K562 (cell line): ENCODE data around the gene NTM. TPM values are rescaled to one million over a fixed set of nuclear protein-coding genes. Genes with fewer than 3 reads are reported as not detected.

ENCODE experiments used
- ATAC-seq: fragments of 200-7000 bp; cut with Tn5 transposase; 3 replicates; pipeline ENCODE4 v1.9.1; 2020; ENCODE audit warnings: moderate library complexity
- BruUV-seq: library from RNA; stranded (reverse); fragments of 400-500 nt; replicated peaks from 2 replicates; lab custom pipeline; 2021; lab: Mats Ljungman, UMichigan
- CTCF ChIA-PET: fragments of 300-600 bp; formaldehyde crosslinking; extraction: SDS; loops from one replicate; lab custom pipeline; 2021; ENCODE audit warnings: low intra/inter-chr PET ratio; lab: Yijun Ruan, JAX
- POLR2A ChIA-PET: fragments of 300-600, 350-650 bp; sonication (Branson Sonifier 250); formaldehyde crosslinking; extraction: SDS; loops from one replicate; lab custom pipeline; 2021; ENCODE audit warnings: antibody characterized with exemption, inconsistent platforms; lab: Yijun Ruan, JAX
- DNase-seq, 4 experiments: peaks; one replicate each; pipeline versions ENCODE4 v3.0.0 to v3.0.0-alpha.2; 2011 to 2018; ENCODE audit warnings: low spot score in 3 of 4, mixed read lengths in 3 of 4; ENCODE audit errors: extremely low read depth in 1 of 4
- FAIRE-seq: peaks from 2 replicates; lab custom pipeline; 2011; peaks lifted over from hg19 to GRCh38; lab: Jason Lieb, UNC
- H2AFZ ChIP-seq: 2 replicates; pipeline ENCODE4 v1.6.0; 2011; ENCODE audit warnings: low read depth, low read length, control low read depth, inconsistent platforms
- H3K27ac ChIP-seq: fragments of 200-600 bp; 3 replicates; pipeline ENCODE4 v1.8.0; 2011; ENCODE audit warnings: low read depth, mild to moderate bottlenecking, control low read depth, inconsistent platforms, low read length, moderate library complexity, mixed read lengths; ENCODE audit errors: extremely low read depth
- H3K27me3 ChIP-seq, 2 experiments: fragments of 300-600 bp in 1 of 2; 2 replicates in 1 of 2; 3 replicates in 1 of 2; pipeline versions ENCODE4 v1.6.0 to v1.8.0; 2011; ENCODE audit warnings: inconsistent platforms in 2 of 2, low read length in 2 of 2, mild to moderate bottlenecking in 1 of 2, mixed read lengths in 1 of 2, moderate library complexity in 1 of 2; ENCODE audit not compliant: control insufficient read depth in 2 of 2, insufficient read depth in 2 of 2
- H3K36me3 ChIP-seq: fragments of 300-600 bp; 3 replicates; pipeline ENCODE4 v1.8.0; 2011; ENCODE audit warnings: mild to moderate bottlenecking, low read length, inconsistent platforms; ENCODE audit not compliant: control insufficient read depth, insufficient read depth
- H3K4me1 ChIP-seq, 2 experiments: fragments of 200-600 bp in 1 of 2; replicated peaks in 1 of 2; 2 replicates in 1 of 2; 3 replicates in 1 of 2; pipeline versions ENCODE4 v1.5.1 to v1.8.0; 2011; ENCODE audit warnings: inconsistent platforms in 2 of 2, low read length in 2 of 2, mild to moderate bottlenecking in 1 of 2, mixed read lengths in 1 of 2, moderate library complexity in 1 of 2; ENCODE audit not compliant: control insufficient read depth in 2 of 2, insufficient read depth in 2 of 2
- H3K4me2 ChIP-seq: 2 replicates; pipeline ENCODE4 v1.6.1; 2011; ENCODE audit warnings: low read length, control low read depth, inconsistent platforms, mixed read lengths; ENCODE audit not compliant: insufficient read depth
- H3K4me3 ChIP-seq: fragments of 200-600 bp; sonication (generic), shearing (Covaris generic); 2 replicates; pipeline ENCODE4 v1.5.1; 2016; ENCODE audit warnings: control low read depth, inconsistent platforms
- H3K79me2 ChIP-seq: fragments of 200-600 bp; 3 replicates; pipeline ENCODE4 v1.8.0; 2011; ENCODE audit warnings: low read length, inconsistent platforms; ENCODE audit not compliant: control insufficient read depth, insufficient read depth
- H3K9ac ChIP-seq, 2 experiments: 2 replicates each; pipeline versions ENCODE4 v1.6.0 to v1.6.1; 2011; ENCODE audit warnings: low read depth in 2 of 2, low read length in 2 of 2, control low read depth in 1 of 2, inconsistent platforms in 1 of 2, mild to moderate bottlenecking in 1 of 2, mixed read lengths in 1 of 2; ENCODE audit not compliant: insufficient read depth in 1 of 2
- H3K9me1 ChIP-seq: one replicate; pipeline ENCODE4 v1.6.0; 2011; ENCODE audit warnings: inconsistent platforms, mild to moderate bottlenecking, low read length, moderate library complexity; ENCODE audit not compliant: control insufficient read depth, insufficient read depth
- H3K9me3 ChIP-seq: replicated peaks from 2 replicates; pipeline ENCODE4 v1.5.1; 2011; ENCODE audit warnings: low read depth, low read length, inconsistent platforms; ENCODE audit not compliant: control insufficient read depth, insufficient read depth
- H4K20me1 ChIP-seq: replicated peaks from 2 replicates; pipeline ENCODE4 v1.6.1; 2011; ENCODE audit warnings: low read length, inconsistent platforms, mixed read lengths; ENCODE audit not compliant: control insufficient read depth, insufficient read depth
- ADNP ChIP-seq: fragments of 200-800 bp; sonication (Bioruptor generic); IDR thresholded peaks from 2 replicates; pipeline ENCODE4 v1.6.1; 2016; ENCODE audit warnings: missing genetic modification characterization, missing compliant biosample characterization
- DACH1 ChIP-seq: fragments of 450-650 bp; IDR thresholded peaks from 2 replicates; pipeline ENCODE4 v1.6.1; 2018; ENCODE audit not compliant: partially characterized antibody
- EWSR1 ChIP-seq: fragments of 450-650 bp; IDR thresholded peaks from 2 replicates; pipeline ENCODE4 v1.6.1; 2018; ENCODE audit warnings: borderline replicate concordance, mild to moderate bottlenecking, low read depth, moderate library complexity; ENCODE audit not compliant: partially characterized antibody
- GABPB2 ChIP-seq: fragments of 250-450 bp; sonication (Bioruptor Pico); conservative IDR thresholded peaks from 2 replicates; pipeline ENCODE4 v1.5.1; 2021; ENCODE audit warnings: mild to moderate bottlenecking
- KDM4B ChIP-seq, 2 experiments: fragments of 450-650 bp in 1 of 2; sonication (generic) in 1 of 2; IDR thresholded peaks; 2 replicates each; pipeline ENCODE4 v1.6.1; 2016 to 2017; ENCODE audit warnings: borderline replicate concordance in 2 of 2, antibody characterized with exemption in 1 of 2, low read depth in 1 of 2, mild to moderate bottlenecking in 1 of 2
- NEUROD1 ChIP-seq: fragments of 150-350 bp; IDR thresholded peaks from 2 replicates; pipeline ENCODE4 v1.6.1; 2014; ENCODE audit warnings: borderline replicate concordance, low read length, low read depth; ENCODE audit not compliant: partially characterized antibody
- NR3C1 ChIP-seq: sonication (generic); formaldehyde crosslinking; IDR thresholded peaks from 2 replicates; pipeline ENCODE4 v1.8.1; 2022; ENCODE audit warnings: missing genetic modification reagents
- RB1 ChIP-seq: fragments of 450-650 bp; IDR thresholded peaks from 2 replicates; pipeline ENCODE4 v1.6.1; 2017; ENCODE audit warnings: low read depth, mild to moderate bottlenecking
- RBM25 ChIP-seq: fragments of 200-400 bp; formaldehyde crosslinking; IDR thresholded peaks from 2 replicates; pipeline ENCODE4 v1.6.1; 2018; ENCODE audit warnings: low read length, low read depth, moderate library complexity; ENCODE audit not compliant: severe bottlenecking
- RUNX1 ChIP-seq: sonication (generic); IDR thresholded peaks from 2 replicates; pipeline ENCODE4 v1.6.1; 2016; ENCODE audit warnings: antibody characterized with exemption, low read depth
- ZFP30 ChIP-seq: fragments of 250-450 bp; sonication (Bioruptor Pico); IDR thresholded peaks from 2 replicates; pipeline ENCODE4 v1.8.0; 2022; ENCODE audit warnings: moderate library complexity, mild to moderate bottlenecking, inconsistent platforms, borderline replicate concordance
- ZFP36 ChIP-seq: fragments of 150-350 bp; IDR thresholded peaks from 2 replicates; pipeline ENCODE4 v1.6.1; 2018; ENCODE audit warnings: low read length, low read depth; ENCODE audit not compliant: partially characterized antibody
- ZNF507 ChIP-seq: conservative IDR thresholded peaks from 2 replicates; pipeline ENCODE4 v1.6.1; 2017; ENCODE audit warnings: missing genetic modification characterization, missing compliant biosample characterization
- WGBS: fragments of 100-300 bp; shearing (Covaris generic); methylation state at CpG from one replicate; pipeline ENCODE4 v1.1.6; 2016; ENCODE audit warnings: low coverage, mixed read lengths; ENCODE audit not compliant: insufficient coverage; ENCODE audit errors: missing lambda C conversion rate; 5-methylcytosine and 5-hydroxymethylcytosine counted together
- in situ Hi-C: fragments of 300-500 bp; cut with MboI; formaldehyde crosslinking; loops from 4 replicates; pipeline ENCODE4 v1.15.0; 2018; ENCODE audit warnings: inconsistent platforms, mixed read lengths
- intact Hi-C: fragments of 100-400 bp; cut with micrococcal nuclease; formaldehyde crosslinking; loops from 2 replicates; pipeline ENCODE4 v1.14.2; 2022
- polyA plus RNA-seq, 8 experiments: library from polyadenylated mRNA; depleted of rRNA in 4 of 8; stranded (reverse) in 5 of 8; unstranded in 3 of 8; fragments of >200 nt; fragmentation: Nextera tagmentation in 2 of 8; fragmentation: Illumina TruSeq in 1 of 8; extraction: Ambion mirVana in 2 of 8; extraction: Trizol in 1 of 8; gene quantifications; 2 replicates each; pipeline versions ENCODE4 v1.2.1 to v1.2.3, GENCODE V29; 2011 to 2014; ENCODE audit warnings: inconsistent platforms in 1 of 8, missing spikeins in 1 of 8
- total RNA-seq, 7 experiments: library from RNA; depleted of rRNA in 6 of 7; stranded (reverse); fragments of >200 nt in 6 of 7; fragmentation: Illumina TruSeq in 2 of 7; extraction: Trizol in 2 of 7; gene quantifications; 2 replicates each; pipeline versions ENCODE4 v1.2.1 to v1.2.3, GENCODE V29; 2011 to 2021; ENCODE audit warnings: low replicate concordance in 1 of 7
- TF ChIP-seq, protein P1 (sequence below): sonication (generic); formaldehyde crosslinking; IDR thresholded peaks from 2 replicates; pipeline ENCODE4 v1.8.0; 2022; ENCODE audit warnings: mild to moderate bottlenecking, missing genetic modification reagents
- TF ChIP-seq, protein P2 (sequence below): fragments of 450-650 bp; formaldehyde crosslinking; IDR thresholded peaks from 2 replicates; pipeline ENCODE4 v1.4.0; 2020; ENCODE audit warnings: mild to moderate bottlenecking, moderate library complexity

NTM gene
- total and polyA plus RNA-seq, 9 of the 15 experiments (the other 6 are each of a cell fraction or from before 2014, with no cell fraction given): not detected

DNA sequence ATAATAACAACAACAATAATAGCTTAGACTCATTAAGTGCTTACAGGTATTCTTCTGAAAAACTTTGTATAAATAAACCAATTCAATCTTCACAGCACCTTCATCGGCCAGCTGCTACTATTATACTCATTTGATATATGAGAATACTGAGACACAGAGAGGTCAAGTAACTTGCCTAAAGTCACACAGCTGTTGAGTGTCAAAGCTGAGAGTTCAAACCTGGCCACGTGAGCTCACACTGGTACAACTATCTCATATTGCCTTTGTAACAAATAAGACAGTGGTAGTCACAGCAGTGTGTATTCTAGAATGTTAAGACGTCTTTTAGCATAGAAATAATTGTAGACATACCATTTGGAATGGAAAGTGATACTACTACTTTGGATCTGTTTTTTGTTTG, 268.5 kb downstream of the NTM start:
- Histone ChIP-seq H3K9me1 (no peaks in the 10 kb centered on the region), H3K79me2 (no peaks in the 10 kb centered on the region), H3K4me1 (no peaks in the 10 kb centered on the region), H3K4me3 (no peak overlapping the region), H2AFZ (no peak overlapping the region), H3K36me3 (no peaks in the 10 kb centered on the region), H3K27ac (no peak overlapping the region), H3K9ac (no peak overlapping the region), H4K20me1 (no peaks in the 10 kb centered on the region), H3K4me2 (no peak overlapping the region), H3K9me3 (no peaks in the 10 kb centered on the region), H3K27me3 (no peaks in the 10 kb centered on the region)
- in situ Hi-C loops (no loop called here), intact Hi-C loops (no loop called here)
- no peak for ATAC-seq
- WGBS: 0% methylated on average over 3 of the region's 3 CpGs
- BruUV-seq: no TSS peak
- no peak for DNase-seq
- ChIA-PET CTCF (no interaction called here), POLR2A (no interaction called here)
- no peak for FAIRE-seq
- no peak for TF ChIP-seq KDM4B (IDR thresholded peaks at IDR 0.05; ENCODE audit: borderline replicate concordance in 2 of 2, low read depth in 1 of 2)
- TF ChIP-seq RBM25: peak; percentile 90
- peak; percentile 69 for TF ChIP-seq ZFP36

DNA sequence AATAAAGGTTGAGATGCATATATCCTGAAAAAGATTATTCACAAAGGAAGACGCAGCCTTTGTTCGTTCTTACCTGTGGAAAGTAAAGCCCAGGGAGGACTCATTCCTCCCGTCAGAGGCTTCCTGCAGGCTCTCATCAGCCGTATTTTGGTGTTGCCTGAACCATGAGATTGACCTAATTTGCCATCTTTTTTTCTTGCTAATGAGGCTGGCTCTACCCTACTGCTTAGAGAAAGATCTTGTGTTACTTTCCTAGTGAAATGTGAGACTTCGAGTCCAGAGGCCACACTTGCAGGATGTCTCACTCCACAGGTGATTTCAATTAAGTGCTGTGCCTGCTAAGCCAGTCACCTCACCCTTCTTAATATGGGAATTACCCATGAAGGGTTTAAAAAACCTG, 269.9 kb downstream of the NTM start:
- POLR2A ChIA-PET: no interaction called here
- H3K4me2 ChIP-seq: no peak overlapping the region
- no peaks in the 10 kb centered on the region for H4K20me1 ChIP-seq
- TF ChIP-seq DACH1 (no peak), RBM25 (no peak), NR3C1 (no peak), ADNP (tag) (no peak), GABPB2 (CRISPR knock-in tag) (no peak), EWSR1 (no peak), ZFP30 (CRISPR knock-in tag) (no peak), RB1 (no peak), ZNF507 (no peak), RUNX1 (no peak), NEUROD1 (no peak)
- TF ChIP-seq, protein P1, sequence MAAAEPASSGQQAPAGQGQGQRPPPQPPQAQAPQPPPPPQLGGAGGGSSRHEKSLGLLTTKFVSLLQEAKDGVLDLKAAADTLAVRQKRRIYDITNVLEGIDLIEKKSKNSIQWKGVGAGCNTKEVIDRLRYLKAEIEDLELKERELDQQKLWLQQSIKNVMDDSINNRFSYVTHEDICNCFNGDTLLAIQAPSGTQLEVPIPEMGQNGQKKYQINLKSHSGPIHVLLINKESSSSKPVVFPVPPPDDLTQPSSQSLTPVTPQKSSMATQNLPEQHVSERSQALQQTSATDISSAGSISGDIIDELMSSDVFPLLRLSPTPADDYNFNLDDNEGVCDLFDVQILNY (CRISPR knock-in tag): no peak
- TF ChIP-seq, protein P2, sequence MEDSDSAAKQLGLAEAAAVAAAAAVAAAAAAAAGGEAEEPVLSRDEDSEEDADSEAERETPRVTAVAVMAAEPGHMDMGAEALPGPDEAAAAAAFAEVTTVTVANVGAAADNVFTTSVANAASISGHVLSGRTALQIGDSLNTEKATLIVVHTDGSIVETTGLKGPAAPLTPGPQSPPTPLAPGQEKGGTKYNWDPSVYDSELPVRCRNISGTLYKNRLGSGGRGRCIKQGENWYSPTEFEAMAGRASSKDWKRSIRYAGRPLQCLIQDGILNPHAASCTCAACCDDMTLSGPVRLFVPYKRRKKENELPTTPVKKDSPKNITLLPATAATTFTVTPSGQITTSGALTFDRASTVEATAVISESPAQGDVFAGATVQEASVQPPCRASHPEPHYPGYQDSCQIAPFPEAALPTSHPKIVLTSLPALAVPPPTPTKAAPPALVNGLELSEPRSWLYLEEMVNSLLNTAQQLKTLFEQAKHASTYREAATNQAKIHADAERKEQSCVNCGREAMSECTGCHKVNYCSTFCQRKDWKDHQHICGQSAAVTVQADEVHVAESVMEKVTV (CRISPR knock-in tag): no peak
- H3K9ac ChIP-seq: no peak overlapping the region
- H3K9me1 ChIP-seq: no peaks in the 10 kb centered on the region
- CTCF ChIA-PET: no interaction called here
- ATAC-seq: no peak
- in situ Hi-C loops (no loop called here), intact Hi-C loops (no loop called here)
- no peaks in the 10 kb centered on the region for H3K79me2 ChIP-seq
- no peaks in the 10 kb centered on the region for H3K9me3 ChIP-seq
- no peak for FAIRE-seq
- no peaks in the 10 kb centered on the region for H3K36me3 ChIP-seq
- no peak for DNase-seq
- no peak overlapping the region for H3K27ac ChIP-seq
- no peak overlapping the region for H3K4me3 ChIP-seq
- WGBS: 0% methylated on average over 5 of the region's 5 CpGs
- no peaks in the 10 kb centered on the region for H3K4me1 ChIP-seq
- BruUV-seq: no TSS peak
- H2AFZ ChIP-seq: no peak overlapping the region
- no peaks in the 10 kb centered on the region for H3K27me3 ChIP-seq
